Measurements from ENCODE around the gene VPS16.

DNA sequence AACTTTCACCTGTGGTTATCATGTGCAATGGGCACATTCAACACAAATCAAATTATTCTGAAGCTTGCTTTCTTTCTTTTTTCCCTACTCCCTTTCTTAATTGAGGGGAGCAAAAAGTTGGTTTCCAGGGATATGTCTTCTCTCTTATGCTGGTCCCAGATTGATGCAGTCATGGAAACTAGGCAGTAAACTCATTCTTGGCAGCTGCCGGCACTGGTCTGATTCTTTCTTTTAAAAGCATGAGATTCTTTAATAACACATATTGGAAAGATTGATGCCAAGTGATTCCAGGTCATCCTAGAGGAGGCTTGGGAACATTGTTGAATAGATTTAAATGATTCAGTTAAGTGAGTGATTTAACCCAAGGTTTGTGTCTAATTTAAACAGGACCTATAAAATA is 61.7 kb downstream of the VPS16 start:
- TF ChIP-seq CTCF (IDR thresholded peaks at IDR 0.05) (no peak), EZH2 (IDR thresholded peaks at IDR 0.05; ENCODE audit: borderline replicate concordance, insufficient read depth, low read depth, low read length, poor library complexity, severe bottlenecking) (no peak)
